ENCODE data around the gene SMS. TPM values are rescaled to one million over a fixed set of nuclear protein-coding genes. Genes with fewer than 3 reads are reported as not detected.
A peak's percentile ranks its signal among the peaks of the same experiment; 100 is the strongest.

SMS gene
- total and polyA plus RNA-seq, 8 donors = 9.6 to 75.8 (median 46.3) TPM

GRCh38 chrX:21926116-21926515 lies 14.4 kb upstream of the SMS start:
- Histone ChIP-seq H3K27ac (peak overlapping the region in 3 of 5 donors; percentile 20 to 35 (median 33)), H3K9me3 (no peaks in the 10 kb centered on the region), H3K27me3 (no peaks in the 10 kb centered on the region), H3K4me3 (no peak overlapping the region), H3K4me1 (no peaks in the 10 kb centered on the region), H3K36me3 (no peaks in the 10 kb centered on the region)
- no peak for DNase-seq
- WGBS, 5 donors = 15 to 45% (median 30%) methylated on average over 3 of the region's 3 CpGs
- TF ChIP-seq POLR2AphosphoS5 (IDR thresholded peaks at IDR 0.05) (no peak), EP300 (IDR thresholded peaks at IDR 0.05) (no peak), CTCF (IDR thresholded peaks at IDR 0.05) (no peak), POLR2A (IDR thresholded peaks at IDR 0.05) (no peak)
- intact Hi-C loops (cut with DNase I; ENCODE audit: low total_unique reads) = no loop called here

- TF ChIP-seq CTCF (IDR thresholded peaks at IDR 0.05) = no peak
- TF ChIP-seq EP300 (IDR thresholded peaks at IDR 0.05) = no peak
- TF ChIP-seq POLR2A (IDR thresholded peaks at IDR 0.05) = no peak
- no peak for TF ChIP-seq POLR2AphosphoS5 (IDR thresholded peaks at IDR 0.05)
- WGBS, 5 donors = 36 to 50% (median 46%) methylated on average over 6 of the region's 6 CpGs
- no peak overlapping the region for H3K4me3 ChIP-seq
- no peaks in the 10 kb centered on the region for H3K9me3 ChIP-seq
- peak overlapping the region in 3 of 5 donors; percentile 20 to 35 (median 33) for H3K27ac ChIP-seq
- no peaks in the 10 kb centered on the region for H3K36me3 ChIP-seq
- H3K27me3 ChIP-seq = no peaks in the 10 kb centered on the region
- H3K4me1 ChIP-seq = no peaks in the 10 kb centered on the region
- intact Hi-C loops (cut with DNase I; ENCODE audit: low total_unique reads) = no loop called here
- DNase-seq = peak in 1 of 2 donors; percentile 63
Measured at GRCh38 chrX:21926527-21927278, 13.8 kb upstream of the SMS start.

DNA sequence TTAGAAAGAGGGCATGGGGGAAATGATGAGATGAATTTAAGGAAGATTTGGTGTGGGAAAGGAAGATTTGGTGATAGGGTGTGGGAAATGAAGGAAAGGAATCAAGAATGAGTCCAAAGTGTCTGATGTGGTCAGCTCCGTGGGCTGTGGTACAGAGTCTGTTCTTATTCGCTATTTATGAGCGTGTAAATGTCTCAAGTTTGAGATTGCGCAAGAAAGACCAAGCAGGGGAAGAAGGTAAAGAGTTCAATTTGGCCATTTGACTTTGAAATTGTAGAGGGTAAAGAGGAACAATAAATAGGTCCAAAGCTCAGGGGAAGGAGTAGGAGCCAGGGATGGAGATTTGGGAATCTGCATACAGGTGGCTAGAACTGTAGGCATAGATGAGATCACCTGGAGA lies 11.3 kb upstream of the SMS start:
- no peaks in the 10 kb centered on the region for H3K27me3 ChIP-seq
- no peak for DNase-seq
- H3K36me3 ChIP-seq = no peaks in the 10 kb centered on the region
- intact Hi-C loops (cut with DNase I; ENCODE audit: low total_unique reads) = no loop called here
- no peak overlapping the region for H3K4me3 ChIP-seq
- no peak overlapping the region for H3K27ac ChIP-seq
- no peaks in the 10 kb centered on the region for H3K4me1 ChIP-seq
- 76 to 96% (median 85%) methylated on average over 4 of the region's 4 CpGs for WGBS, 5 donors
- no peak for TF ChIP-seq EP300 (IDR thresholded peaks at IDR 0.05)
- TF ChIP-seq POLR2A (IDR thresholded peaks at IDR 0.05) = no peak
- no peak for TF ChIP-seq POLR2AphosphoS5 (IDR thresholded peaks at IDR 0.05)
- no peaks in the 10 kb centered on the region for H3K9me3 ChIP-seq

GRCh38 chrX:21930986-21931385 lies 9.5 kb upstream of the SMS start:
- WGBS, 5 donors = 89 to 100% (median 92%) methylated on average over 1 of the region's 1 CpG
- H3K27ac ChIP-seq = no peak overlapping the region
- H3K9me3 ChIP-seq = no peaks in the 10 kb centered on the region
- no peak overlapping the region for H3K4me3 ChIP-seq
- H3K4me1 ChIP-seq = no peaks in the 10 kb centered on the region
- no peaks in the 10 kb centered on the region for H3K36me3 ChIP-seq
- no peaks in the 10 kb centered on the region for H3K27me3 ChIP-seq
- intact Hi-C loops (cut with DNase I; ENCODE audit: low total_unique reads) = no loop called here
- no peak for DNase-seq
- TF ChIP-seq CTCF (IDR thresholded peaks at IDR 0.05) (no peak), POLR2A (IDR thresholded peaks at IDR 0.05) (no peak), POLR2AphosphoS5 (IDR thresholded peaks at IDR 0.05) (no peak), EP300 (IDR thresholded peaks at IDR 0.05) (no peak)

Measured in stomach (tissue), 9 donors.